Hepatocyte (in vitro differentiated cells): ENCODE data around the gene FMN1. TPM values are rescaled to one million over a fixed set of nuclear protein-coding genes. Genes with fewer than 3 reads are reported as not detected.
A peak's percentile ranks its signal among the peaks of the same experiment; 100 is the strongest.

Experiments
- DNase-seq: peaks from one replicate; pipeline ENCODE4 v3.0.0-alpha.2; 2016; ENCODE audit warnings: low spot score
- H2AFZ ChIP-seq: fragments of 200-600 bp; sonication (generic); 2 replicates; pipeline ENCODE4 v1.6.0; 2016; ENCODE audit warnings: antibody characterized with exemption, mild to moderate bottlenecking
- H3K27ac ChIP-seq: fragments of 200-600 bp; sonication (generic); 2 replicates; pipeline ENCODE4 v1.5.1; 2016; ENCODE audit warnings: mild to moderate bottlenecking
- H3K27me3 ChIP-seq: fragments of 200-600 bp; sonication (generic); 2 replicates; pipeline ENCODE4 v1.6.1; 2016
- H3K36me3 ChIP-seq: fragments of 200-600 bp; sonication (generic); replicated peaks from 2 replicates; pipeline ENCODE4 v1.5.1; 2016; ENCODE audit warnings: low read depth; ENCODE audit not compliant: insufficient read depth
- H3K4me1 ChIP-seq: fragments of 200-600 bp; sonication (generic); 2 replicates; pipeline ENCODE4 v1.5.1; 2016; ENCODE audit warnings: mild to moderate bottlenecking, moderate library complexity; ENCODE audit not compliant: insufficient read depth
- H3K4me2 ChIP-seq: fragments of 200-600 bp; sonication (generic); 2 replicates; pipeline ENCODE4 v1.6.0; 2016
- H3K4me3 ChIP-seq: fragments of 200-600 bp; sonication (generic); 2 replicates; pipeline ENCODE4 v1.5.1; 2016; ENCODE audit warnings: mild to moderate bottlenecking
- H3K79me2 ChIP-seq: fragments of 200-600 bp; sonication (generic); 2 replicates; pipeline ENCODE4 v1.6.0; 2017; ENCODE audit warnings: mild to moderate bottlenecking
- H3K9me2 ChIP-seq: fragments of 200-600 bp; sonication (generic); replicated peaks from 2 replicates; pipeline ENCODE4 v1.6.0; 2017; ENCODE audit warnings: mild to moderate bottlenecking; ENCODE audit not compliant: insufficient read depth
- H3K9me3 ChIP-seq: fragments of 200-600 bp; sonication (generic); 2 replicates; pipeline ENCODE4 v1.5.1; 2016; ENCODE audit warnings: low read depth, mild to moderate bottlenecking
- H4K20me1 ChIP-seq: fragments of 200-600 bp; sonication (generic); 2 replicates; pipeline ENCODE4 v1.6.0; 2016; ENCODE audit warnings: mild to moderate bottlenecking; ENCODE audit not compliant: insufficient read depth, poor library complexity, severe bottlenecking
- EZH2 ChIP-seq: fragments of 200-600 bp; sonication (generic); IDR thresholded peaks from 2 replicates; pipeline ENCODE4 v1.6.1; 2016; ENCODE audit warnings: antibody characterized with exemption, mild to moderate bottlenecking, borderline replicate concordance
- EZH2phosphoT487 ChIP-seq: fragments of 200-600 bp; sonication (generic); IDR thresholded peaks from one replicate; pipeline ENCODE4 v1.6.1; 2018; ENCODE audit warnings: antibody characterized with exemption, mild to moderate bottlenecking, low read depth, moderate library complexity; ENCODE audit not compliant: unreplicated experiment, severe bottlenecking
- WGBS: methylation state at CpG from one replicate; pipeline ENCODE4 v1.1.6; 2016; ENCODE audit warnings: low lambda C conversion rate; ENCODE audit errors: missing lambda C conversion rate; 5-methylcytosine and 5-hydroxymethylcytosine counted together
- polyA plus RNA-seq: library from polyadenylated mRNA; unstranded; fragments of >200 nt; fragmentation: Nextera tagmentation; extraction: Ambion mirVana; gene quantifications from 2 replicates; pipeline ENCODE4 v1.2.1, GENCODE V29; 2016
- total RNA-seq: library from RNA; depleted of rRNA; stranded (reverse); fragments of >200 nt; gene quantifications from 2 replicates; pipeline ENCODE4 v1.2.3, GENCODE V29; 2014
- TF ChIP-seq, protein P1 (sequence below): fragments of 200-600 bp; sonication (generic); IDR thresholded peaks from 2 replicates; pipeline ENCODE4 v1.5.1; 2016; ENCODE audit warnings: antibody characterized with exemption, mild to moderate bottlenecking; ENCODE audit not compliant: poor library complexity

Gene FMN1
- total and polyA plus RNA-seq, 2 experiments from 2014 or later, result 0.07 to 0.70 TPM

DNA sequence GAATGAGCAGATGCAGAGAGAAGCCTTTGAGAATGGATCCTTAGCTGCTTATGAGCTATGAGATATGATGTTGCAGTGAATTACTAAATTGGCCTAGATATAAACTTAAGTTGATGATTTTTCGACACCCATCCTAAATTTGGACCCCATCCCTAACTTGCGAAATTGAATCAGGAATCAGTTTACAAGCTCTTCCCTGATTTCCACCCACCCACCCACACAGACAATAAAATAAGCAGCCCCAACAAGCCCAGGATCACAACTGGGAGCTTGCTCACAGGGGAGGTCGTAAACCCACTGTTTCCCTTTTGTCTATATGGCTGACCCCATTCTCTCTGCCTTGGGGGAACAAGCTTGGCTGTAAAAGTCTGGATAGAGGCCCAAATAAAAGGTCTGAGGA lies 419.4 kb downstream of the FMN1 start:
- no peak overlapping the region for H3K4me2 ChIP-seq
- no peaks in the 10 kb centered on the region for H4K20me1 ChIP-seq
- H3K9me2 ChIP-seq, result no peaks in the 10 kb centered on the region
- no peaks in the 10 kb centered on the region for H3K27me3 ChIP-seq
- DNase-seq, result no peak
- no peak overlapping the region for H2AFZ ChIP-seq
- no peak overlapping the region for H3K27ac ChIP-seq
- H3K4me1 ChIP-seq, result no peaks in the 10 kb centered on the region
- no peaks in the 10 kb centered on the region for H3K79me2 ChIP-seq
- no peaks in the 10 kb centered on the region for H3K36me3 ChIP-seq
- peaks cover 3% of the 10 kb centered on the region for H3K9me3 ChIP-seq
- TF ChIP-seq, protein P1, sequence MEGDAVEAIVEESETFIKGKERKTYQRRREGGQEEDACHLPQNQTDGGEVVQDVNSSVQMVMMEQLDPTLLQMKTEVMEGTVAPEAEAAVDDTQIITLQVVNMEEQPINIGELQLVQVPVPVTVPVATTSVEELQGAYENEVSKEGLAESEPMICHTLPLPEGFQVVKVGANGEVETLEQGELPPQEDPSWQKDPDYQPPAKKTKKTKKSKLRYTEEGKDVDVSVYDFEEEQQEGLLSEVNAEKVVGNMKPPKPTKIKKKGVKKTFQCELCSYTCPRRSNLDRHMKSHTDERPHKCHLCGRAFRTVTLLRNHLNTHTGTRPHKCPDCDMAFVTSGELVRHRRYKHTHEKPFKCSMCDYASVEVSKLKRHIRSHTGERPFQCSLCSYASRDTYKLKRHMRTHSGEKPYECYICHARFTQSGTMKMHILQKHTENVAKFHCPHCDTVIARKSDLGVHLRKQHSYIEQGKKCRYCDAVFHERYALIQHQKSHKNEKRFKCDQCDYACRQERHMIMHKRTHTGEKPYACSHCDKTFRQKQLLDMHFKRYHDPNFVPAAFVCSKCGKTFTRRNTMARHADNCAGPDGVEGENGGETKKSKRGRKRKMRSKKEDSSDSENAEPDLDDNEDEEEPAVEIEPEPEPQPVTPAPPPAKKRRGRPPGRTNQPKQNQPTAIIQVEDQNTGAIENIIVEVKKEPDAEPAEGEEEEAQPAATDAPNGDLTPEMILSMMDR, result no peak
- TF ChIP-seq EZH2phosphoT487 (no peak), EZH2 (no peak)
- 80% methylated on average over 3 of the region's 3 CpGs for WGBS
- H3K4me3 ChIP-seq, result no peak overlapping the region

DNA sequence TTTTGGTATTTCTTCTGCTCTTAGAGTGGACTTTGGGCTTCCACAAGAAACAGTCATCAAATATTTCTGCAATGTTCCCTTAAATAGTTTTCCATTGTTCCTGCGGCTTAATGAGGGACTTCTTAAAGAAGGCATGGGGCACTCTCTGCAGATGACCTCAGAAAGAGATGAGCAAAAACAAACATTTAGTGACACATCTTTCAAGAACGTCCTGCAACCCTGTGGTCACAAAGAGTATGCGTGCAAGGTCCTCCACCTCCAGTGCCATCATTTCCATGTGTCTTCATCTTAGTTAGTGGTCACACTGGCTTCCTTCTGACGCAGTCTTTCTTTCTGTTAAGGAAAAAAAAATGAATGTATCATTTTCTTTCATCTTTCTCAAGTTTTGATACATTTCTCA lies 420.5 kb downstream of the FMN1 start:
- TF ChIP-seq EZH2, result no peak
- TF ChIP-seq, protein P1, result no peak
- no peak for TF ChIP-seq EZH2phosphoT487
- no peak for DNase-seq
- Histone ChIP-seq H3K36me3 (no peaks in the 10 kb centered on the region), H3K4me3 (no peak overlapping the region), H3K27me3 (no peaks in the 10 kb centered on the region), H3K4me1 (no peaks in the 10 kb centered on the region), H3K9me2 (no peaks in the 10 kb centered on the region), H3K4me2 (no peak overlapping the region), H3K27ac (no peak overlapping the region), H3K9me3 (peaks cover 2% of the 10 kb centered on the region), H3K79me2 (no peaks in the 10 kb centered on the region), H4K20me1 (no peaks in the 10 kb centered on the region), H2AFZ (no peak overlapping the region)
- 91% methylated on average over 4 of the region's 4 CpGs for WGBS

DNA sequence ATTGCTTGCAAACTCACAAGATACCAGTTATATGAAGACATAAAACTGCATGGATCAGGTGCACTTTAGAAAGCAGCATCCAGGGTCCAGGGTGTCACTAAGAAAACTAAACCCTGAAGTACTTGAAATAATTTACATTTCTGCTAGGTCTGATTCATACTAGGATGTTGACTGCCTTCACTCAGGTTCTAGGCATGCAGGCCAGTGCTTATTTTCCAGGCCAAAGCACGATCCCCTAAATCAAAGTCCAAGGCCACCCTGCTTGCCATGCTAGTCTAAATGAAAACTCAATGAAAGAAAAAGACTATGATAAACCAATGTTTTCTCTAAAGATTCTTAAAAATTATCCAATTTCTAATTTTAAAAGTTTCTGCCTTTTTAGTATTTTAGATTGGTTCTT lies 427.3 kb downstream of the FMN1 start:
- H3K79me2 ChIP-seq, result no peaks in the 10 kb centered on the region
- no peak overlapping the region for H2AFZ ChIP-seq
- H3K27ac ChIP-seq, result no peak overlapping the region
- H3K4me2 ChIP-seq, result no peak overlapping the region
- H3K9me3 ChIP-seq, result no peaks in the 10 kb centered on the region
- no peaks in the 10 kb centered on the region for H4K20me1 ChIP-seq
- no peak overlapping the region for H3K4me3 ChIP-seq
- H3K27me3 ChIP-seq, result no peaks in the 10 kb centered on the region
- H3K36me3 ChIP-seq, result no peaks in the 10 kb centered on the region
- TF ChIP-seq EZH2phosphoT487 (no peak), EZH2 (no peak)
- TF ChIP-seq, protein P1, result no peak
- WGBS, result 87% methylated on average over 1 of the region's 1 CpG
- no peaks in the 10 kb centered on the region for H3K9me2 ChIP-seq
- peak; percentile 7 for DNase-seq
- no peaks in the 10 kb centered on the region for H3K4me1 ChIP-seq

DNA sequence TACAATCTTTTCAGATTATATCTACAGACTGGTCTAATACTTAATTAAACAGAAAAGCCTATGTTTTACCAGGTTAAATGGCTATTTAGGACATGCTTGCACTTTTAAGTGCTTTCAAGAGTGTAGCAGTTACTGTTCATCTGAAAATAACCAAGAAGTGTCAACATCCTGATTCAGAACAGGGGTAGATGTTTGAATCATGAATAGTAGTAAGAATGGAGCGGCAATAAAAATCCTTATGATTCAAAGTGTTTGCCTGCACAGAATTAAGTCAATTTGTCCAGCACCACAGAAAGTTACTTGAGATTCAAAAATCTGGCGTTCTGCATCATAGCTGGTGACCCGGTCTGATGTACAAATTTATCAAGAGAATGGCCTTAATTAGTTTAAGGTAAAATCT lies 428.4 kb downstream of the FMN1 start:
- no peaks in the 10 kb centered on the region for H3K4me1 ChIP-seq
- no peaks in the 10 kb centered on the region for H3K36me3 ChIP-seq
- H3K9me3 ChIP-seq, result no peaks in the 10 kb centered on the region
- H3K27ac ChIP-seq, result no peak overlapping the region
- no peak overlapping the region for H3K4me2 ChIP-seq
- no peak for DNase-seq
- no peaks in the 10 kb centered on the region for H4K20me1 ChIP-seq
- no peaks in the 10 kb centered on the region for H3K27me3 ChIP-seq
- H3K4me3 ChIP-seq, result no peak overlapping the region
- TF ChIP-seq EZH2 (no peak), EZH2phosphoT487 (no peak)
- TF ChIP-seq, protein P1, result no peak
- WGBS, result 61% methylated on average over 3 of the region's 3 CpGs
- no peaks in the 10 kb centered on the region for H3K9me2 ChIP-seq
- H2AFZ ChIP-seq, result no peak overlapping the region
- no peaks in the 10 kb centered on the region for H3K79me2 ChIP-seq
